A204.1 (cell line): ENCODE results near the gene TOMM40L.
A peak's percentile ranks its signal among the peaks of the same experiment; 100 is the strongest.

Source experiments
- FAIRE-seq: peaks from 2 replicates; lab custom pipeline; 2012; peaks lifted over from hg19 to GRCh38; lab: Jason Lieb, UNC

The TOMM40L gene

GRCh38 chr1:161225534-161226319 is at the start of gene TOMM40L:
TSS of gene TOMM40L (plus strand) at chr1:161226060. CDS start at chr1:161226490, 430 bp downstream.
- FAIRE-seq: peak; percentile 99

GRCh38 chr1:161176468-161177111 is 49.3 kb upstream of the TOMM40L start:
- FAIRE-seq: no peak

DNA sequence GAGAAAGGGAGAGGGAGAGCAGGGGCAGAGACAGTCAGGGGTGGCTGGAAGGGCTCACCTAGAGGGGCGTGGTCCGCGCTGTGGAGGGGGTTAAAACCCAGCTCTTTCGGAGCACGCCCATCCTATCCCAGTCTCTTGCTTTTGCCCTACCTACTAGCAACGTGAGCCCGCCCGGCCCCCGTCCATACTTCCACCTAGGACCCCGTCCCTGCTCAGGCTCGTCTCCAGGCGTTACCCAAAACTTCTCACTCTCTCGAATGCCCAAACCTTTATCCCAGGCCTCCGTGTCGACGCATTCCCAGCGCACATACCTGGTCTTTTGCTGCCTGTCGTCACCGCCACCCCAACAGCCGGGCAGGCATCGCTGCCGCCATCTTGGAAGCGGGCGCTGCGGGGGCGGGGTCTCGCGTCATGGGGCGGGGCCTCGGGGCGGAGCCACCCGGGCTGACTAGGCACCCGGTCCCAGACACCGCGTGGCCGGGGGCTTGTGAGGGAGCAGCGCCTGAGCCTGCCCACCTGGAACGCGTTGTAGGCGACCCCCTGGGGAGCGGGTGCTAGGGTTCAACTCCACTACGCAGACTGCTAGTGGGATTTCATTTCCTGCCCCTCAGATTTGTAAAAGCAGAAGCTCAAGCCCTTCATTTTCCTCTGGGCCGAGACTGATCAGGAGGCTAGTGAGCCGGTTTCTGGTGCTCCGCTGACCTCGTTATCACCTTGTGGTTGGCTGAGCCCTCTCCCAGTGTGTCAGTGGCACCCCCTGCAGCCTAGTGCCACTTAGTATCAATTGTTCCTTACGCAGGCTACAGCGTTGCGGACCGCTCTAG is 48.5 kb upstream of the TOMM40L start, which contains the start of gene B4GALT3:
Gene B4GALT3, minus strand, starts transcription at position 396 of the 824 bp plus-strand sequence. CDS start 1,447 bp downstream, outside the sequence.
- no peak for FAIRE-seq

- FAIRE-seq: no peak
These were observed 48.0 kb upstream of the TOMM40L start for GRCh38 chr1:161177936-161178244.

GRCh38 chr1:161179698-161180097 is 46.2 kb upstream of the TOMM40L start:
- no peak for FAIRE-seq

DNA sequence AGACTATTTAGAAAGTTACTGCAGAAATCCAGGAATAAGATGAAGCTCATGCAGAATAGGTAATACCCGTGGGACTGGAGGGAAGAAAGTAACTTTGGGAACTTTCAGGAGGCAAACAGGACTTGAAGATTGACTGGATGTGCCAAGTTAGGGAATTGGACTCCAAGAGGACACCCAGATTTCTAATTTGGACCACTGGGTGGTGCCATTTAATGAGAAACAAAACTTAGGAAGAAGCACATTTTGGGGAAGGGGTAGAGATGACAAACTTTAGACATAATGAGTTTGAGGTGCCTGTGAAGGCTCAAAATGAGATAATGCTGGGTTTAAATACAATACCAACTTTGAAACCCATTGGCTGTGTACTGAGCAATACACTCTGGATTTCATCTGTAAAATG is 45.2 kb upstream of the TOMM40L start:
- no peak for FAIRE-seq

DNA sequence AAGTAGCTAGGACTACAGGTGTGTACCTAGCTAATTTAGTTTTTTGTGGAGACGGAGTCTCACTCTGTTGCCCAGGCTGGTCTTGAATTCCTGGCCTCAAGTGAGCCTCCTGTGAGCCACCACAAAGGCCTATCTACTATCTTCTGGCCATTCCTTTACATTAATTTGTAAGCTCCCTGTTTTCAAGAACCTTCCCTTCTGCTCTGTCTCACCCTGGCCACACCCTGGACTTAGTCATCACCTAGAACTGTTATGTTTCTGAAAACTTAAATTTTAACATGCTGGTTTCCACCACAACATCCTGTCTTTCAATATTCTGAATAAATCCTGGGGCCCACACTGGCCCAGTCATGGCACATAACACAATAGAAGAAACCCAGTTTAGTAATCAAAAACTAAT is 43.6 kb upstream of the TOMM40L start:
- FAIRE-seq: no peak

DNA sequence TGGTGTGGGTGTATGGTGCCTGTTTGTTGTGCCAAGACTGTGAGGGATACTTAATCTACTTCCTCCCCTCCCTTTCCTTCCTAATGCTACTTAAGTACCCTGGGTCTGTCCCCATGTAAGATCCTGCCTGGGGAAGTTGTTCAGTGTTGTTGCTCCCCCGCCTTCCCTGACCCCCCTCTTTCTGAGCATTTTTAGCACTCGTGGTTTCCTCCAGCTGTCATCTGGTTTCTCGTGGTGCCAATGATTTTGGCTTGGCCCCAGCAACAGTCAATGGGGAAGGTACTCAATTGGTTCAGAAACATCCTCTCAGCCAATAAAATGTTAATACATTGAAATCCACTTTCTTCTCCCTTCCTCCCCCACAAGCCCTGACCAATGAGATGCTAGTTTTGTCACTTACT is 40.6 kb upstream of the TOMM40L start:
- FAIRE-seq: no peak

- no peak for FAIRE-seq
These were observed 40.0 kb upstream of the TOMM40L start for GRCh38 chr1:161185732-161186311.

DNA sequence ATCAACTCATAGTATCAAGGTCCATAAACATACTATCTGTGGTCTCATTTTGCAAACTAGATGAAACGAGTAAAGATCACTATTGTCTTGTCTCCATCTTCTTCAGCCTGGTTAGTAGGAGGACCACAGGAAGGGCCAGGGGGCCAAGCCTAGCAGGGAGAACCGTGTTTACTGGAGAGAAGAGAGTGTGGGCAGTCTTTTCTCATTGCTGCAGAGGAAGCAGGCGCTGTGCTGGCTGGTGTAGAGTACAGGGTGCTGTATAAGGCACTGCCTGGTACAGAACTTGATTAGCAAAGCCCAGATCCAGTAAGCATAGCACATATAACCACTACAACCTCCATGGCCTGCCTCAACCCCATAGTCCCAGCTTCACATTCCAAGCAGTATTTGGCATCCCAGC is 38.5 kb upstream of the TOMM40L start:
- no peak for FAIRE-seq

DNA sequence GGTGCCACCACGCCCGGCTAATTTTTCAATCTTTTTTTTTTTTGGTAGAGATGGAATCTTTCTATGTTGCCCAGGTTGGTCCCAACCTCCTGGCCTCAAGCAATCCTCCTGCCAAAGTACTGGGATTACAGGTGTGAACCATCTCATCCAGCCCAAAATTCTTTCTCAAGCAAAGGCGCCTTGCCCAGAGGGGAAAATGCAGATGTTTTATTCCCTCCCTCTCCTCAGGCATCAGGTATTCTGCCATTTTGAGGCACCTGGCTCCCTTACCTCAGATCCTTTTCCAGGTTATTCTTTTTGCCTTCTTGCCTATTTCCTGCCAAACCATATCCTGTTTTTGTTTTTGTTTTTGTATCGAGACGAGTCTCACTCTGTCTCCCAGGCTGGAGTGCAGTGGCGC is 37.5 kb upstream of the TOMM40L start:
- no peak for FAIRE-seq

DNA sequence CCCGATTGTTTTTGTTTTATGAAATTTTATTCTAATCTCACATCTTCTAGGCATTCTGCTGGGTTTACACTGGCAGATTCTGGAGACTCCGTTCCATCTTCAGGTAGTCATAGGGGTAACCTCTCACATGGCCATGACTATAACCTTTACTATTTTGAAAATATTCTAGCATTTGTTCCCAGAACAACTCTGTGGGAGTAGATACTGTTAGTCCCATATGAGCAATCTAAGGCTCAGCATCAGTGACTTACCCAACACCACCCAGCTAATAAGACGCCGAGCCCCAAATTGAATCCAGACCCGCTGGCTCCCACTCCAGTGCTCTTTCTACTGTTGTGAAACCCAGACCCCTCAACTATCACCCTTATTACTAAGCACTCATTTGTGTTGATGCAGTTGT is 36.8 kb upstream of the TOMM40L start:
- FAIRE-seq: no peak

GRCh38 chr1:161190962-161191521 is 34.8 kb upstream of the TOMM40L start:
- FAIRE-seq: no peak

DNA sequence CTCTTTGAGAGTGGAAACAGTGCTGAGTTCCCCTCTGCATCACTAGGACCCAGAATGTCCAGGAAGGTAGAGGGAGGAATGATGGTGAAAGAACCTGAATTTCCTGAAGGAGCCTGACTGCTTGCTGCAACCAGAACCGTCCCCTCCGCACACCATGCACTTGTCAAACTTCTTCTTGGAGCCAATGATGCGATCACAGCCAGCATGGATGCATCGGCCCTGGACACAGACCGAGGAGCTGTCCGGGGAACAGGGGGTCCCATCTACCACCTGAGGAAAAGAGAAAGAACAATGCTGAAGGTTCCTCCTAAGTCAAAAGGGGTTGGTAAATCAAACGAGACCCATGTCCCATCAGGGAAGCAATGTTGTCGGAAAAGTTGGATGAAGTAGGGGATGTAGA is 33.9 kb upstream of the TOMM40L start:
- no peak for FAIRE-seq

DNA sequence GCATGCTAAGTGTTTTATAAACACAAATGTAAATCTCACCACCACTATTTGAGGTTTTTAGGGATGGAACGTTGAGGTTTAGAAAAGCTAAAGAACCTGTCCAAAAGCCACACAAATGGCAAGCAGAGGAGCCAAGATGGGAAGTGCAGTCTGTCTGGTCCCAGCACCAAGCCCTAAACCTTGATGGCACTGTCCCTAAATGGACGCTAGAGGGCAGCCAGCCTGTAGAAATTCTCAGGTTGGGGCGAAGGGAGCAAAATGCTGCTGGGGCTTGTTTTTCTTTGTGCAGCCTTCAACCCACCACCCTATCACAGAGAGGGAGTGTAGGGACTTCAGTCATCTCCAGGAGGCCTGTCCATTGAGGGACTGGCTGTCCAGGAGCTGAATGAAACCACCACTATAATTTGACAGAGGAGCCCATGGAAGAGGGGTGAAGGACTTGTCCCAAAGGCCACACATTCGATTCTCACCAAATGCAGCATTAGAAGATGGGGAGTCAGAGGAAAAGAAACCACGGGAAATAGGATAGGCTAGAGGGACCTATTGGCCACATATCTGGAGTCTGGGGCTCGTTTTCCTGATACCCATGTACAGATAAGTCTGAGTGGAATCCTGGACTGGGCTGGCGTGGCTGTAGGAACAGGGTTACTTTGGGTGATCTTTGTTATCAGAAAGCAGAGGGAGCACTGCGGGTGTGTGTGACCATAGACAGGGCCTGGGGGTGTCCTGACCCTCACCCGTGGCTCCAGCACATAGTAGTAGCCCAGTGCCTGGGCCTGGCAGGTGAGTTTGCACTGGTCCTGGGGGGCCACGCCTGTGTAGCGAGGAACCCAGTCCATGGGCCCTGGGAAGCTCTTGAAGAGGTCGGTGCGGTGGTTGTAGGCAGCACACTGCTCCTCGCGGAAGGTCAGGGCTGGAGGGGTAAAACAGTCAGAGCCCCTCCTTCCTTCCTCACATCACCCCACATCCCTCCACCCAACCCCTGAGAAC is 33.1 kb upstream of the TOMM40L start:
- FAIRE-seq: no peak

DNA sequence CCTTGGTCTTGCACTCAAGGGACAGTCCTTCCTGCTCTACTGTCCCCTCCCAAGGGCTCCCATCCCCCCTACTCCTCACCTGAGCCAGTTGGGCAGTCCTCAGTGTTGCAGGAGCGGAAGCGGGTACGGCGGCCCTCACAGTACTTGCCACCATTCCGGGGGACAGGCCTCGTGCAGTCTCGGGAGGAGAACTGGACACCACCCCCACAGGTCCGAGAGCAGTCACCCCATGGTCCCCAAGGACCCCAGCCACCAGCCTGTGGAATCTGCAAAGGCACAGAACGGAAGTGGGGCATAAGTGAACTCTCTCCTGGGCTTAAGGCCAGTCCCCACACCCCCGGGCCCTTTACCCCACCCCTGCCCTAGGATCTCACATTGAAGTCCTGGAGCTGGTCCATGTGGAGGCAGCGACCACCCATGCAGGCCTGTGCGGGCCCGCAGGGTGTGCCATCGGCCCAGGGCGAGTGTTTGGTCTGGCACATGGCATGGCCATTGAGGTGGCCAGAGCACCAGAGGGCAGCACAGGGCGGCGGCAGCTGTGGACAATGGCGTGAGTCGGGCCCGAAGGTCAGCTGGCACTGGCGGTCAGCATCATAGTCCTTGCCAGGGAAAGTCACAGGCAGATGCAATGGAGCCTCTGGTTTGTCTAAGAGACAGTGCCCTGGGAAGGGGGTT is 32.2 kb upstream of the TOMM40L start:
- no peak for FAIRE-seq

- FAIRE-seq: no peak
These were observed 30.7 kb upstream of the TOMM40L start for GRCh38 chr1:161195171-161195570.

- FAIRE-seq: no peak
These were observed 29.7 kb upstream of the TOMM40L start for GRCh38 chr1:161196111-161196510.

DNA sequence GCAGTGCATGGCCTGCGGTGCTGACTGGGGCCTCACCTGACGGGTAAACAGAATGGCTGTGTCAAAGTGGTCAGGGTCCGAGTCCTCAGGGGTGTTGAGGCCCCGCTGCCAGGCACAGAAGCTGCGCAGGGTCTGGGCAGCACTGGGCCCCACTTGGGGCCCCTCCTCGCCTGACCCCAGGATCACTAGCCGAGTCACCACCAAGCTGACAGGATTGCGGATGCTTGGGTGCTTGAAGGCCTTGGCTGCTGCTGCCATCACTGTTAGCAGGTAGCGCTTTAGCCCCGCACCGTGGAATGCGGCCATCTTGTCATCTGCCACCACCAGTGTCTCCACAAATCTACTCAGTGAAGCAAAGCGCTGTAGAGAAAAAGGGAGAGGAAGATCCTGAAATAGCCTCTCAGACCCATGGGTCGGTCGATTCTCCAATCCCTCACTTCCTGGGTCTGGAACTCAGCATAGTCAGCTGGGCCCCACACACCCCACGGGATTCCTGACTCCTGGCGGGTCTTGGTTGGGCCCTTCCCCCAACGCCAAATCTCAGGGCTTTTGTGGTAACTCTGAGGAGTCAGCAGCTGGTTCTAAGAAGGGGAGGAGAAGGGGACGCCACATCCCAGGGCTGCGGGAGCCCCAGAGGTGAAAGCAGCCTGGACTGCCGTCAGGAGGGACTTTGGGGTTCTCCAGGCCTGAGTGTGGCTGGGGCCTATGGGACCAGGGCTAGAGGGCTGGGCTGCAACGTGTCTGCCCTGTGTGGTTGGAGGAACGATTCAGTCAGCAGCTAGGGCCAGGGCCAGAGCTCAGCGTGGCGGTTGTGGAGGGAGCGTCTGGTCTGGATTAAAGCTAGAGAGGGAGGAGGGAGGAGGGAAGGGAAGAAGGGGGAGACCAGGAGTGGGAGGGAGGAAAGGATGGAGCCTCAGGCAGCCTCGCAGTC is 29.1 kb upstream of the TOMM40L start:
- no peak for FAIRE-seq
